H9 (cell line): ENCODE measurements around the gene CEP97. TPM values are rescaled to one million over a fixed set of nuclear protein-coding genes. Genes with fewer than 3 reads are reported as not detected.
A peak's percentile ranks its signal among the peaks of the same experiment; 100 is the strongest.

Experiments
- DNase-seq: peaks from one replicate; pipeline ENCODE4 v3.0.0-alpha.2; 2017
- H2AFZ ChIP-seq: one replicate; pipeline ENCODE4 v1.6.1; 2013; ENCODE audit warnings: mild to moderate bottlenecking, low read length, control low read depth, moderate library complexity
- H2AK5ac ChIP-seq: 2 replicates; pipeline ENCODE4 v1.6.1; 2013; ENCODE audit warnings: low read length, control low read depth, mixed read lengths; ENCODE audit not compliant: insufficient read length
- H2BK120ac ChIP-seq: one replicate; pipeline ENCODE4 v1.6.1; 2013; ENCODE audit warnings: low read depth, mild to moderate bottlenecking, low read length, control low read depth, inconsistent platforms; ENCODE audit not compliant: poor library complexity, severe bottlenecking
- H2BK12ac ChIP-seq: 2 replicates; pipeline ENCODE4 v1.6.1; 2013; ENCODE audit warnings: low read length, control low read depth, mixed read lengths, low read depth; ENCODE audit not compliant: insufficient read length
- H2BK15ac ChIP-seq: 2 replicates; pipeline ENCODE4 v1.6.1; 2013; ENCODE audit warnings: low read depth, low read length, control low read depth
- H2BK20ac ChIP-seq: one replicate; pipeline ENCODE4 v1.6.1; 2013; ENCODE audit warnings: low read depth, mild to moderate bottlenecking, low read length, control low read depth, inconsistent platforms; ENCODE audit not compliant: poor library complexity, severe bottlenecking
- H2BK5ac ChIP-seq: 2 replicates; pipeline ENCODE4 v1.6.1; 2013; ENCODE audit warnings: low read length, control low read depth, mixed read lengths; ENCODE audit not compliant: insufficient read length
- H3K14ac ChIP-seq: 2 replicates; pipeline ENCODE4 v1.6.1; 2013; ENCODE audit warnings: low read length, control low read depth; ENCODE audit not compliant: insufficient read depth
- H3K18ac ChIP-seq: 2 replicates; pipeline ENCODE4 v1.6.1; 2013; ENCODE audit warnings: low read depth, mild to moderate bottlenecking, mixed read lengths, low read length, control low read depth; ENCODE audit not compliant: insufficient read length
- H3K23ac ChIP-seq: 2 replicates; pipeline ENCODE4 v1.6.1; 2013; ENCODE audit warnings: low read length, control low read depth, mixed read lengths, low read depth; ENCODE audit not compliant: insufficient read length
- H3K23me2 ChIP-seq: 2 replicates; pipeline ENCODE4 v1.6.1; 2013; ENCODE audit warnings: low read depth, mild to moderate bottlenecking, mixed read lengths, low read length, control low read depth; ENCODE audit not compliant: insufficient read length, poor library complexity, severe bottlenecking
- H3K27ac ChIP-seq: 2 replicates; pipeline ENCODE4 v1.5.1; 2013; ENCODE audit warnings: low read length, control low read depth, mixed read lengths, low read depth; ENCODE audit not compliant: insufficient read length
- H3K27me3 ChIP-seq: 2 replicates; pipeline ENCODE4 v1.6.1; 2013; ENCODE audit warnings: low read length, control low read depth, inconsistent platforms; ENCODE audit not compliant: insufficient read depth
- H3K4ac ChIP-seq: 2 replicates; pipeline ENCODE4 v1.6.1; 2013; ENCODE audit warnings: low read depth, mild to moderate bottlenecking, control low read depth, inconsistent platforms, low read length, moderate library complexity
- H3K4me1 ChIP-seq: 2 replicates; pipeline ENCODE4 v1.6.1; 2013; ENCODE audit warnings: low read length, control low read depth, inconsistent platforms; ENCODE audit not compliant: insufficient read depth
- H3K4me2 ChIP-seq: 2 replicates; pipeline ENCODE4 v1.6.1; 2013; ENCODE audit warnings: low read length, control low read depth, mixed read lengths; ENCODE audit not compliant: insufficient read length, insufficient read depth
- H3K56ac ChIP-seq: 2 replicates; pipeline ENCODE4 v1.6.1; 2013; ENCODE audit warnings: low read depth, mild to moderate bottlenecking, mixed read lengths, low read length, control low read depth; ENCODE audit not compliant: insufficient read length
- H3K79me1 ChIP-seq: 2 replicates; pipeline ENCODE4 v1.6.1; 2013; ENCODE audit warnings: low read depth, mild to moderate bottlenecking, moderate library complexity, low read length, control low read depth, inconsistent platforms; ENCODE audit not compliant: insufficient read depth, poor library complexity, severe bottlenecking
- H3K79me2 ChIP-seq: 2 replicates; pipeline ENCODE4 v1.6.1; 2013; ENCODE audit warnings: low read length, control low read depth, inconsistent platforms; ENCODE audit not compliant: insufficient read depth
- H3K9ac ChIP-seq: 2 replicates; pipeline ENCODE4 v1.6.1; 2013; ENCODE audit warnings: low read length, control low read depth, mixed read lengths; ENCODE audit not compliant: insufficient read length; ENCODE audit errors: extremely low read depth
- H3K9me3 ChIP-seq: one replicate; pipeline ENCODE4 v1.6.1; 2013; ENCODE audit warnings: low read depth, low read length, inconsistent platforms; ENCODE audit not compliant: control insufficient read depth
- H3T11ph ChIP-seq: one replicate; pipeline ENCODE4 v1.6.1; 2013; ENCODE audit warnings: mild to moderate bottlenecking, low read length, control low read depth, inconsistent platforms
- H4K20me1 ChIP-seq: one replicate; pipeline ENCODE4 v1.6.1; 2013; ENCODE audit not compliant: control insufficient read depth, insufficient read length, insufficient read depth
- H4K5ac ChIP-seq: 2 replicates; pipeline ENCODE4 v1.6.1; 2013; ENCODE audit warnings: low read depth, mild to moderate bottlenecking, mixed read lengths, low read length, control low read depth; ENCODE audit not compliant: insufficient read length
- H4K8ac ChIP-seq: replicated peaks from 2 replicates; pipeline ENCODE4 v1.6.1; 2013; ENCODE audit warnings: low read length, control low read depth, mixed read lengths, low read depth; ENCODE audit not compliant: insufficient read length
- H4K91ac ChIP-seq: 2 replicates; pipeline ENCODE4 v1.6.1; 2013; ENCODE audit warnings: low read depth, mild to moderate bottlenecking, moderate library complexity, mixed read lengths, low read length, control low read depth; ENCODE audit not compliant: insufficient read length
- H3K27ac Mint-ChIP-seq, 3 experiments: 2 replicates in 2 of 3; 3 replicates in 1 of 3; pipeline ENCODE4 v1.8.0; 2020 to 2021; ENCODE audit warnings: mixed read lengths in 3 of 3, mild to moderate bottlenecking in 1 of 3, moderate library complexity in 1 of 3
- H3K27me3 Mint-ChIP-seq: 2 replicates; pipeline ENCODE4 v1.8.0; 2021; ENCODE audit warnings: low read depth, mild to moderate bottlenecking, moderate library complexity, mixed read lengths
- H3K36me3 Mint-ChIP-seq, 3 experiments: 2 replicates in 2 of 3; 3 replicates in 1 of 3; pipeline ENCODE4 v1.8.0; 2020 to 2021; ENCODE audit warnings: low read depth in 3 of 3, mixed read lengths in 3 of 3; ENCODE audit not compliant: insufficient read depth in 1 of 3
- H3K4me1 Mint-ChIP-seq, 2 experiments: 2 replicates each; pipeline ENCODE4 v1.8.0; 2020; ENCODE audit warnings: mixed read lengths in 2 of 2
- H3K4me3 Mint-ChIP-seq, 2 experiments: 2 replicates in 1 of 2; 3 replicates in 1 of 2; pipeline ENCODE4 v1.8.0; 2020 to 2021; ENCODE audit warnings: mild to moderate bottlenecking in 2 of 2, mixed read lengths in 2 of 2, moderate library complexity in 1 of 2
- H3K9me3 Mint-ChIP-seq, 2 experiments: 2 replicates in 1 of 2; 3 replicates in 1 of 2; pipeline ENCODE4 v1.8.0; 2020; ENCODE audit warnings: mild to moderate bottlenecking in 2 of 2, mixed read lengths in 2 of 2, moderate library complexity in 1 of 2
- WGBS: extraction: QIAGEN DNeasy Blood & Tissue Kit; methylation state at CpG from one replicate; pipeline ENCODE4 v1.1.7; 2013; ENCODE audit warnings: missing lambda C conversion rate, low lambda C conversion rate, mixed read lengths; ENCODE audit not compliant: insufficient read length; ENCODE audit errors: extremely low coverage; 5-methylcytosine and 5-hydroxymethylcytosine counted together
- total RNA-seq: library from RNA; stranded (reverse); gene quantifications from 2 replicates; pipeline ENCODE4 v1.2.1, GENCODE V29; 2021
- TF ChIP-seq, protein P1 (sequence below): fragments of 200-600 bp; sonication (generic); conservative IDR thresholded peaks from 3 replicates; pipeline ENCODE4 v1.8.0; 2021; ENCODE audit warnings: antibody characterized with exemption, mild to moderate bottlenecking

CEP97 gene
- total RNA-seq, 1 experiment from 2014 or later: 13.9 TPM

DNA sequence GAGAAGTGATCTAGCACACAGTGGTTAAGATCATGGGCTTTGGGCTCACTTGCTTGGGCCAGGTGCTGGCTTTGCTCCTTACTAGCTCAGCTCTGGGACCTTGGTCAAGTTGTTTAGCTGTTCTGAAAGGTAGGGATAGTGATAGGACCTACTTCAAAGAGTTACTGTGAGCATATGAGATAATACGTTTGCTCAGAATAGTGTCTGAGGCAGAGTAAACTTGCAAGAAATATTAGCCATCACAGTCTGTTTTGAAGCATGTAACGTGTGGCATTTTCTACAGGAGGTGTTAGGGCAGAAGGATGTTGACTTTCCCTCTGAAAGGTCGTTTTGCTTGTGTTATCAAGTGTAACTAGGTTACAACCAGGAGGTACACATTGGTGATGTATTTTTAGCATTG is 90.4 kb downstream of the CEP97 start:
- no CpG with 5 or more reads among the region's 3 CpGs for WGBS
- Histone ChIP-seq H3K4ac (no peak overlapping the region), H3K4me2 (no peak overlapping the region), H3K14ac (no peak overlapping the region), H2BK15ac (no peak overlapping the region), H2BK120ac (no peak overlapping the region), H2BK20ac (no peak overlapping the region), H3K79me1 (no peaks in the 10 kb centered on the region), H2BK12ac (no peak overlapping the region), H3K9ac (no peak overlapping the region), H4K8ac (no peak overlapping the region), H3K4me1 (no peaks in the 10 kb centered on the region), H2AFZ (no peak overlapping the region), H2AK5ac (no peak overlapping the region), H3T11ph (no peak overlapping the region), H3K79me2 (no peaks in the 10 kb centered on the region), H4K5ac (no peak overlapping the region), H3K23ac (no peak overlapping the region), H3K27me3 (no peaks in the 10 kb centered on the region), H4K91ac (no peak overlapping the region), H3K27ac (no peak overlapping the region), H3K18ac (no peak overlapping the region), H4K20me1 (no peaks in the 10 kb centered on the region), H3K23me2 (no peaks in the 10 kb centered on the region), H2BK5ac (no peak overlapping the region), H3K56ac (no peak overlapping the region), H3K9me3 (no peaks in the 10 kb centered on the region)
- Mint-ChIP-seq H3K4me3 (no peak overlapping the region), H3K4me1 (peaks cover 0 to 3% of the 10 kb centered on the region in 2 experiments; a peak in 1 of 4 replicates), H3K27me3 (no peaks in the 10 kb centered on the region), H3K36me3 (peaks cover 0 to 11% (median 0%) of the 10 kb centered on the region in 3 experiments; a peak in 3 of 7 replicates), H3K27ac (0 out of 7 replicates have a peak overlapping the region, but pooled peaks of 1 of the 3 experiments have one; percentile 7), H3K9me3 (no peaks in the 10 kb centered on the region)
- DNase-seq: no peak
- TF ChIP-seq, protein P1, sequence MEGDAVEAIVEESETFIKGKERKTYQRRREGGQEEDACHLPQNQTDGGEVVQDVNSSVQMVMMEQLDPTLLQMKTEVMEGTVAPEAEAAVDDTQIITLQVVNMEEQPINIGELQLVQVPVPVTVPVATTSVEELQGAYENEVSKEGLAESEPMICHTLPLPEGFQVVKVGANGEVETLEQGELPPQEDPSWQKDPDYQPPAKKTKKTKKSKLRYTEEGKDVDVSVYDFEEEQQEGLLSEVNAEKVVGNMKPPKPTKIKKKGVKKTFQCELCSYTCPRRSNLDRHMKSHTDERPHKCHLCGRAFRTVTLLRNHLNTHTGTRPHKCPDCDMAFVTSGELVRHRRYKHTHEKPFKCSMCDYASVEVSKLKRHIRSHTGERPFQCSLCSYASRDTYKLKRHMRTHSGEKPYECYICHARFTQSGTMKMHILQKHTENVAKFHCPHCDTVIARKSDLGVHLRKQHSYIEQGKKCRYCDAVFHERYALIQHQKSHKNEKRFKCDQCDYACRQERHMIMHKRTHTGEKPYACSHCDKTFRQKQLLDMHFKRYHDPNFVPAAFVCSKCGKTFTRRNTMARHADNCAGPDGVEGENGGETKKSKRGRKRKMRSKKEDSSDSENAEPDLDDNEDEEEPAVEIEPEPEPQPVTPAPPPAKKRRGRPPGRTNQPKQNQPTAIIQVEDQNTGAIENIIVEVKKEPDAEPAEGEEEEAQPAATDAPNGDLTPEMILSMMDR: no peak
